ENCODE data around the gene POMT1. TPM values are rescaled to one million over a fixed set of nuclear protein-coding genes. Genes with fewer than 3 reads are reported as not detected.

POMT1 gene
- total and polyA plus RNA-seq, 2 experiments from 2014 or later: 20.2 to 32.4 TPM

DNA sequence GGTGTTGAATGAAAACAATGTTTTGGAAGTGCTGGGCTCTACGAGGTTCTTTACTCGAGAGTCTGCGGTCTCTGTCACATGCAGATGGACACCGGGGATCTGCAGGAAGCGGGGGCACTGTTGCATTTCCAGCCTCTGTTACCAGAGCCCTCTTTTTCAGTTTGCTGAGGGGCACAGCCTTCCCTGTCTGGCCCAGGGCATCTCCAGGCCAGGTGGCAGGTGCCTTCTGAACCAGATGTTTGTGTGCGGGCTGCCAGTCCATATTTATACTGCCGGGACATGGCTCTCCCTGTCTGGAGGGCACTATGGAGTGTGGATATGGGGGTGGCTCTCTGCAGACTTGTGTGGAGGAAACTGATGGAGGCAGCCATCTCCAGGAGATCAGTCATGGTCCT lies 18.7 kb upstream of the POMT1 start (continued):
- TF ChIP-seq ZNF462 (CRISPR knock-in tag; IDR thresholded peaks at IDR 0.05) (no peak), STAT1 (IDR thresholded peaks at IDR 0.05; ENCODE audit: unreplicated experiment) (no peak), ZNF331 (CRISPR knock-in tag; IDR thresholded peaks at IDR 0.05; ENCODE audit: low read depth) (no peak), POLR2AphosphoS5 (IDR thresholded peaks at IDR 0.05; ENCODE audit: low read depth) (no peak)
- TF ChIP-seq, protein P1, sequence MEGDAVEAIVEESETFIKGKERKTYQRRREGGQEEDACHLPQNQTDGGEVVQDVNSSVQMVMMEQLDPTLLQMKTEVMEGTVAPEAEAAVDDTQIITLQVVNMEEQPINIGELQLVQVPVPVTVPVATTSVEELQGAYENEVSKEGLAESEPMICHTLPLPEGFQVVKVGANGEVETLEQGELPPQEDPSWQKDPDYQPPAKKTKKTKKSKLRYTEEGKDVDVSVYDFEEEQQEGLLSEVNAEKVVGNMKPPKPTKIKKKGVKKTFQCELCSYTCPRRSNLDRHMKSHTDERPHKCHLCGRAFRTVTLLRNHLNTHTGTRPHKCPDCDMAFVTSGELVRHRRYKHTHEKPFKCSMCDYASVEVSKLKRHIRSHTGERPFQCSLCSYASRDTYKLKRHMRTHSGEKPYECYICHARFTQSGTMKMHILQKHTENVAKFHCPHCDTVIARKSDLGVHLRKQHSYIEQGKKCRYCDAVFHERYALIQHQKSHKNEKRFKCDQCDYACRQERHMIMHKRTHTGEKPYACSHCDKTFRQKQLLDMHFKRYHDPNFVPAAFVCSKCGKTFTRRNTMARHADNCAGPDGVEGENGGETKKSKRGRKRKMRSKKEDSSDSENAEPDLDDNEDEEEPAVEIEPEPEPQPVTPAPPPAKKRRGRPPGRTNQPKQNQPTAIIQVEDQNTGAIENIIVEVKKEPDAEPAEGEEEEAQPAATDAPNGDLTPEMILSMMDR (conservative IDR thresholded peaks at IDR 0.05; ENCODE audit: low read depth in 2 of 2): no peak
- TF ChIP-seq, protein P2, sequence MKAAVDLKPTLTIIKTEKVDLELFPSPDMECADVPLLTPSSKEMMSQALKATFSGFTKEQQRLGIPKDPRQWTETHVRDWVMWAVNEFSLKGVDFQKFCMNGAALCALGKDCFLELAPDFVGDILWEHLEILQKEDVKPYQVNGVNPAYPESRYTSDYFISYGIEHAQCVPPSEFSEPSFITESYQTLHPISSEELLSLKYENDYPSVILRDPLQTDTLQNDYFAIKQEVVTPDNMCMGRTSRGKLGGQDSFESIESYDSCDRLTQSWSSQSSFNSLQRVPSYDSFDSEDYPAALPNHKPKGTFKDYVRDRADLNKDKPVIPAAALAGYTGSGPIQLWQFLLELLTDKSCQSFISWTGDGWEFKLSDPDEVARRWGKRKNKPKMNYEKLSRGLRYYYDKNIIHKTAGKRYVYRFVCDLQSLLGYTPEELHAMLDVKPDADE (IDR thresholded peaks at IDR 0.05): no peak

Measured in GM23338 (cell line).